Hepatocyte (in vitro differentiated cells): ENCODE results near the gene MAPK8IP1. TPM values are rescaled to one million over a fixed set of nuclear protein-coding genes. Genes with fewer than 3 reads are reported as not detected.

Experiments
- DNase-seq: peaks from one replicate; pipeline ENCODE4 v3.0.0-alpha.2; 2016; ENCODE audit warnings: low spot score
- H2AFZ ChIP-seq: fragments of 200-600 bp; sonication (generic); 2 replicates; pipeline ENCODE4 v1.6.0; 2016; ENCODE audit warnings: antibody characterized with exemption, mild to moderate bottlenecking
- H3K27ac ChIP-seq: fragments of 200-600 bp; sonication (generic); 2 replicates; pipeline ENCODE4 v1.5.1; 2016; ENCODE audit warnings: mild to moderate bottlenecking
- H3K27me3 ChIP-seq: fragments of 200-600 bp; sonication (generic); 2 replicates; pipeline ENCODE4 v1.6.1; 2016
- H3K36me3 ChIP-seq: fragments of 200-600 bp; sonication (generic); replicated peaks from 2 replicates; pipeline ENCODE4 v1.5.1; 2016; ENCODE audit warnings: low read depth; ENCODE audit not compliant: insufficient read depth
- H3K4me1 ChIP-seq: fragments of 200-600 bp; sonication (generic); 2 replicates; pipeline ENCODE4 v1.5.1; 2016; ENCODE audit warnings: mild to moderate bottlenecking, moderate library complexity; ENCODE audit not compliant: insufficient read depth
- H3K4me2 ChIP-seq: fragments of 200-600 bp; sonication (generic); 2 replicates; pipeline ENCODE4 v1.6.0; 2016
- H3K4me3 ChIP-seq: fragments of 200-600 bp; sonication (generic); 2 replicates; pipeline ENCODE4 v1.5.1; 2016; ENCODE audit warnings: mild to moderate bottlenecking
- H3K79me2 ChIP-seq: fragments of 200-600 bp; sonication (generic); 2 replicates; pipeline ENCODE4 v1.6.0; 2017; ENCODE audit warnings: mild to moderate bottlenecking
- H3K9me2 ChIP-seq: fragments of 200-600 bp; sonication (generic); replicated peaks from 2 replicates; pipeline ENCODE4 v1.6.0; 2017; ENCODE audit warnings: mild to moderate bottlenecking; ENCODE audit not compliant: insufficient read depth
- H3K9me3 ChIP-seq: fragments of 200-600 bp; sonication (generic); 2 replicates; pipeline ENCODE4 v1.5.1; 2016; ENCODE audit warnings: low read depth, mild to moderate bottlenecking
- H4K20me1 ChIP-seq: fragments of 200-600 bp; sonication (generic); 2 replicates; pipeline ENCODE4 v1.6.0; 2016; ENCODE audit warnings: mild to moderate bottlenecking; ENCODE audit not compliant: insufficient read depth, poor library complexity, severe bottlenecking
- EZH2 ChIP-seq: fragments of 200-600 bp; sonication (generic); IDR thresholded peaks from 2 replicates; pipeline ENCODE4 v1.6.1; 2016; ENCODE audit warnings: antibody characterized with exemption, mild to moderate bottlenecking, borderline replicate concordance
- EZH2phosphoT487 ChIP-seq: fragments of 200-600 bp; sonication (generic); IDR thresholded peaks from one replicate; pipeline ENCODE4 v1.6.1; 2018; ENCODE audit warnings: antibody characterized with exemption, mild to moderate bottlenecking, low read depth, moderate library complexity; ENCODE audit not compliant: unreplicated experiment, severe bottlenecking
- WGBS: methylation state at CpG from one replicate; pipeline ENCODE4 v1.1.6; 2016; ENCODE audit warnings: low lambda C conversion rate; ENCODE audit errors: missing lambda C conversion rate; 5-methylcytosine and 5-hydroxymethylcytosine counted together
- polyA plus RNA-seq: library from polyadenylated mRNA; unstranded; fragments of >200 nt; fragmentation: Nextera tagmentation; extraction: Ambion mirVana; gene quantifications from 2 replicates; pipeline ENCODE4 v1.2.1, GENCODE V29; 2016
- total RNA-seq: library from RNA; depleted of rRNA; stranded (reverse); fragments of >200 nt; gene quantifications from 2 replicates; pipeline ENCODE4 v1.2.3, GENCODE V29; 2014
- TF ChIP-seq, protein P1 (sequence below): fragments of 200-600 bp; sonication (generic); IDR thresholded peaks from 2 replicates; pipeline ENCODE4 v1.5.1; 2016; ENCODE audit warnings: antibody characterized with exemption, mild to moderate bottlenecking; ENCODE audit not compliant: poor library complexity

MAPK8IP1 gene
- total and polyA plus RNA-seq, 2 experiments from 2014 or later, result 7.2 to 7.6 TPM

DNA sequence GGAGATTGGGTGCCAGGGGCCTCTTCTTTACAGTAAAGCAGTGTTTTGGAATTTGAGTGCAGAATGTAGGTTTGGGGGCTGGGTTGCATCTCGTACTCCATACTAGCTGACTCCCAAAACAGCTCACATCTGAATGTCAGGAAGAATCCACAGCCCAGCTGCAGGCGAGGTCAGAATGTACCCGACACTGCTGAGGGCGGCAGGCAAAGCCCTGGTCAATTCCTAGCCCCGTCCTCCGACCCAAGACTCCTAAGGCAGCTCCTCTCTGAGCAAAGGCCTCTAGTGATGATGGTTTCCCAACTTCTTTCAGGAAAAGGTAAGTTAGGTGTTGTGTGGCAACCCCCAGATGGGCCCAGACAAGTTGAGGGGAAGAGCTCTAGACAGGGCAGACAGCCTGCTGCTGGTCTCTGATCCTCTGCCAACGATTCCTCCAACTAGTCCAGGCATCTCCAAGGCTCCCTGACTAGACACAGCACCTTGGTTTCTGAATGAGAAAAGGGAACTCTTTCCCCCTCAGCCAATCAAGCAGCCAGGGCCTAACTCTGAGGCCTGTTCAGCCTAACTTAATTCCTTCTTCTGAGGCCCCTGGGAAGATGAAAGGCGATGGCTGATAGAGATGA is 45.6 kb downstream of the MAPK8IP1 start:
- Histone ChIP-seq H3K79me2 (no peaks in the 10 kb centered on the region), H3K27ac (no peak overlapping the region), H2AFZ (no peak overlapping the region), H3K27me3 (no peaks in the 10 kb centered on the region), H3K4me2 (no peak overlapping the region), H3K9me3 (no peaks in the 10 kb centered on the region), H3K4me3 (no peak overlapping the region), H3K4me1 (peaks cover 4% of the 10 kb centered on the region), H3K36me3 (no peaks in the 10 kb centered on the region), H4K20me1 (no peaks in the 10 kb centered on the region), H3K9me2 (no peaks in the 10 kb centered on the region)
- WGBS, result 89% methylated on average over 8 of the region's 8 CpGs
- no peak for DNase-seq
- TF ChIP-seq, protein P1, sequence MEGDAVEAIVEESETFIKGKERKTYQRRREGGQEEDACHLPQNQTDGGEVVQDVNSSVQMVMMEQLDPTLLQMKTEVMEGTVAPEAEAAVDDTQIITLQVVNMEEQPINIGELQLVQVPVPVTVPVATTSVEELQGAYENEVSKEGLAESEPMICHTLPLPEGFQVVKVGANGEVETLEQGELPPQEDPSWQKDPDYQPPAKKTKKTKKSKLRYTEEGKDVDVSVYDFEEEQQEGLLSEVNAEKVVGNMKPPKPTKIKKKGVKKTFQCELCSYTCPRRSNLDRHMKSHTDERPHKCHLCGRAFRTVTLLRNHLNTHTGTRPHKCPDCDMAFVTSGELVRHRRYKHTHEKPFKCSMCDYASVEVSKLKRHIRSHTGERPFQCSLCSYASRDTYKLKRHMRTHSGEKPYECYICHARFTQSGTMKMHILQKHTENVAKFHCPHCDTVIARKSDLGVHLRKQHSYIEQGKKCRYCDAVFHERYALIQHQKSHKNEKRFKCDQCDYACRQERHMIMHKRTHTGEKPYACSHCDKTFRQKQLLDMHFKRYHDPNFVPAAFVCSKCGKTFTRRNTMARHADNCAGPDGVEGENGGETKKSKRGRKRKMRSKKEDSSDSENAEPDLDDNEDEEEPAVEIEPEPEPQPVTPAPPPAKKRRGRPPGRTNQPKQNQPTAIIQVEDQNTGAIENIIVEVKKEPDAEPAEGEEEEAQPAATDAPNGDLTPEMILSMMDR, result no peak

DNA sequence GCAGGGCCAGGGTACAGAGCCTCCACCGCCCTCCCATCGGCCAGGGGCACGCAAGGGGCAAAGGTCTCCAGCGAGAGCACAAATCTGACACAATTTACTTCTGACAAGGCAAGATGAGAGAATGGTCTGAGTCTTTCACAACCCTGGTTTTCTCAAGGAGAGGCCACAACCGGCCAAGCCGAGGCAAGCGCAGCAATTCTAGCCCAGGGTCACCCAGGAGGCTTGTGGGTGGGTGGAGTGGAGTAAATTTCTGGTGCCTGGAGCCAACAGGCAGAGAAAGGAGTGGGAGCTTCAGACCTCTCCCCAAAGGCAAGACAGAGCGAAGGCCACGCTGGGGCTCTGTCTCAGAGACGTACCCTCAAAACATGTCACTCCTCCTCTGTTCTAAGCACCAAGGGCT is 46.3 kb downstream of the MAPK8IP1 start:
- TF ChIP-seq EZH2phosphoT487 (no peak), EZH2 (no peak)
- TF ChIP-seq, protein P1, result no peak
- H3K36me3 ChIP-seq, result no peaks in the 10 kb centered on the region
- H4K20me1 ChIP-seq, result no peaks in the 10 kb centered on the region
- H3K79me2 ChIP-seq, result no peaks in the 10 kb centered on the region
- no peak overlapping the region for H3K27ac ChIP-seq
- WGBS, result 87% methylated on average over 7 of the region's 10 CpGs
- no peaks in the 10 kb centered on the region for H3K27me3 ChIP-seq
- H2AFZ ChIP-seq, result no peak overlapping the region
- no peak overlapping the region for H3K4me3 ChIP-seq
- no peaks in the 10 kb centered on the region for H3K9me2 ChIP-seq
- peaks cover 4% of the 10 kb centered on the region for H3K4me1 ChIP-seq
- H3K4me2 ChIP-seq, result no peak overlapping the region
- no peak for DNase-seq
- no peaks in the 10 kb centered on the region for H3K9me3 ChIP-seq

DNA sequence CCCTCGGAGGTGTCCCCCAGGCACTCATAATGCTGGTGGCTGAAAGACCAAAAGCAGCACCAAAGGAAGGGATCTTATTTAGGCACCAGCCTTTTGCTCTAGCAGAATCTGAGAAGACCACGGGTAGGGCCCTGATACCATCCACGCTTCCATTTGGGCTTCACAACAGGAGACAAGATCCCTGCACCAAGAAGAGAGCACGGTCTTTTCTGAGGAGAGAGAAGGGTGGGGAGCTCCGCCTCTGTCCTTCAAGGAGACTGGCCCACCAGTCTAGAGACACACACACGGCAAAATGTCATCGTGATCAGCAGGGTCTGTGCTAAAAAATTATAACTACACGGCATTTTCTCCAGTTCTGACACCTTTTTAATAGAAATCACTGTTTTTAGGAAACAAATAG is 46.8 kb downstream of the MAPK8IP1 start:
- Histone ChIP-seq H3K9me3 (no peaks in the 10 kb centered on the region), H4K20me1 (no peaks in the 10 kb centered on the region), H3K9me2 (no peaks in the 10 kb centered on the region), H3K27ac (no peak overlapping the region), H3K4me3 (no peak overlapping the region), H3K36me3 (no peaks in the 10 kb centered on the region), H3K4me1 (peaks cover 4% of the 10 kb centered on the region), H3K27me3 (no peaks in the 10 kb centered on the region), H3K79me2 (no peaks in the 10 kb centered on the region), H2AFZ (no peak overlapping the region), H3K4me2 (no peak overlapping the region)
- no peak for DNase-seq
- TF ChIP-seq EZH2phosphoT487 (no peak), EZH2 (no peak)
- TF ChIP-seq, protein P1, result no peak
- 94% methylated on average over 8 of the region's 8 CpGs for WGBS
